Duodenal mucosa (tissue), 2 donors: ENCODE measurements around the gene EMC9.

ENCODE experiments used
- H3K27ac ChIP-seq: one replicate; pipeline ENCODE4 v1.7.0; 2013; ENCODE audit warnings: low read depth, low read length
- H3K27me3 ChIP-seq, 2 donors: one replicate each; pipeline ENCODE4 v1.7.0; 2013; ENCODE audit warnings: low read length in 2 of 2, control low read depth in 1 of 2; ENCODE audit not compliant: insufficient read depth in 2 of 2, control insufficient read depth in 1 of 2
- H3K36me3 ChIP-seq, 2 donors: one replicate each; pipeline ENCODE4 v1.7.0; 2013; ENCODE audit warnings: low read length in 2 of 2, control low read depth in 1 of 2; ENCODE audit not compliant: insufficient read depth in 2 of 2, control insufficient read depth in 1 of 2
- H3K4me1 ChIP-seq, 2 donors: one replicate each; pipeline ENCODE4 v1.7.0; 2013; ENCODE audit warnings: low read length in 2 of 2, control low read depth in 1 of 2; ENCODE audit not compliant: insufficient read depth in 2 of 2, control insufficient read depth in 1 of 2
- H3K4me3 ChIP-seq, 2 donors: one replicate each; pipeline ENCODE4 v1.7.0; 2013; ENCODE audit warnings: low read length in 2 of 2, low read depth in 1 of 2
- H3K9ac ChIP-seq, 2 donors: one replicate each; pipeline ENCODE4 v1.7.0; 2013; ENCODE audit warnings: low read length in 2 of 2, low read depth in 1 of 2
- H3K9me3 ChIP-seq, 2 donors: one replicate each; pipeline ENCODE4 v1.7.0; 2013; ENCODE audit warnings: low read length in 2 of 2, control low read depth in 1 of 2; ENCODE audit not compliant: control insufficient read depth in 1 of 2

EMC9 gene

GRCh38 chr14:24150061-24150460, 8.7 kb upstream of the EMC9 start:
- no peak overlapping the region for H3K27ac ChIP-seq
- H3K9ac ChIP-seq, result peak overlapping the region in 1 of 2 donors; percentile 16
- H3K27me3 ChIP-seq, result no peaks in the 10 kb centered on the region
- H3K4me3 ChIP-seq, result no peak overlapping the region
- H3K4me1 ChIP-seq, result peaks cover 20 to 21% of the 10 kb centered on the region in 2 donors
- no peaks in the 10 kb centered on the region for H3K9me3 ChIP-seq
- peaks cover 30 to 47% of the 10 kb centered on the region in 2 donors for H3K36me3 ChIP-seq

- H3K9me3 ChIP-seq, result no peaks in the 10 kb centered on the region
- H3K27ac ChIP-seq, result no peak overlapping the region
- H3K27me3 ChIP-seq, result no peaks in the 10 kb centered on the region
- peaks cover 31 to 47% of the 10 kb centered on the region in 2 donors for H3K36me3 ChIP-seq
- H3K4me3 ChIP-seq, result no peak overlapping the region
- H3K4me1 ChIP-seq, result peaks cover 26 to 28% of the 10 kb centered on the region in 2 donors
- H3K9ac ChIP-seq, result peak overlapping the region in 1 of 2 donors; percentile 16
Measured at GRCh38 chr14:24149302-24149969, 8.0 kb upstream of the EMC9 start.

GRCh38 chr14:24147761-24148428, 6.5 kb upstream of the EMC9 start:
- no peaks in the 10 kb centered on the region for H3K9me3 ChIP-seq
- H3K4me3 ChIP-seq, result peak overlapping the region; percentile 77 to 100
- peaks cover 41 to 60% of the 10 kb centered on the region in 2 donors for H3K36me3 ChIP-seq
- peak overlapping the region; percentile 84 to 94 for H3K9ac ChIP-seq
- H3K27ac ChIP-seq, result peak overlapping the region; percentile 46
- H3K27me3 ChIP-seq, result no peaks in the 10 kb centered on the region
- peaks cover 41 to 43% of the 10 kb centered on the region in 2 donors for H3K4me1 ChIP-seq

GRCh38 chr14:24146978-24147760, 5.8 kb upstream of the EMC9 start, which contains the start of gene RNF31:
RNF31 (plus strand) TSS chr14:24147498; CDS start chr14:24147699, 201 bp downstream.
- Histone ChIP-seq H3K4me1 (peaks cover 47% of the 10 kb centered on the region in 2 donors), H3K27ac (peak within 1 kb of the TSS; percentile 94), H3K27me3 (no peaks in the 10 kb centered on the region), H3K36me3 (peaks cover 41 to 57% of the 10 kb centered on the region in 2 donors), H3K9ac (peak within 1 kb of the TSS; percentile 94 to 95), H3K9me3 (no peaks in the 10 kb centered on the region), H3K4me3 (peak within 1 kb of the TSS; percentile 77 to 100)

GRCh38 chr14:24146453-24146977, 5.1 kb upstream of the EMC9 start, which contains the start of gene PSME2:
PSME2 (minus strand) TSS chr14:24146610; CDS start chr14:24146581, 29 bp downstream.
- H3K27ac ChIP-seq, result peak within 1 kb of the TSS; percentile 94
- H3K9me3 ChIP-seq, result no peaks in the 10 kb centered on the region
- peak within 1 kb of the TSS; percentile 77 to 100 for H3K4me3 ChIP-seq
- H3K36me3 ChIP-seq, result peaks cover 35 to 51% of the 10 kb centered on the region in 2 donors
- H3K4me1 ChIP-seq, result peaks cover 47 to 50% of the 10 kb centered on the region in 2 donors
- no peaks in the 10 kb centered on the region for H3K27me3 ChIP-seq
- H3K9ac ChIP-seq, result peak within 1 kb of the TSS; percentile 94 to 95

- H3K4me1 ChIP-seq, result peaks cover 47 to 50% of the 10 kb centered on the region in 2 donors
- H3K27ac ChIP-seq, result peak overlapping the region; percentile 94
- H3K9ac ChIP-seq, result peak overlapping the region; percentile 88 to 95
- peaks cover 28 to 44% of the 10 kb centered on the region in 2 donors for H3K36me3 ChIP-seq
- H3K9me3 ChIP-seq, result no peaks in the 10 kb centered on the region
- peak overlapping the region; percentile 77 to 100 for H3K4me3 ChIP-seq
- H3K27me3 ChIP-seq, result no peaks in the 10 kb centered on the region
Measured at GRCh38 chr14:24145690-24146452, 4.5 kb upstream of the EMC9 start.

GRCh38 chr14:24145219-24145618, 3.8 kb upstream of the EMC9 start:
- Histone ChIP-seq H3K9me3 (no peaks in the 10 kb centered on the region), H3K27me3 (no peaks in the 10 kb centered on the region), H3K4me1 (peaks cover 50 to 51% of the 10 kb centered on the region in 2 donors), H3K4me3 (peak overlapping the region; percentile 77 to 100), H3K36me3 (peaks cover 23 to 38% of the 10 kb centered on the region in 2 donors), H3K9ac (peak overlapping the region; percentile 52 to 95), H3K27ac (peak overlapping the region; percentile 94)

GRCh38 chr14:24144451-24144850, 3.1 kb upstream of the EMC9 start:
- no peaks in the 10 kb centered on the region for H3K9me3 ChIP-seq
- H3K4me1 ChIP-seq, result peaks cover 52 to 55% of the 10 kb centered on the region in 2 donors
- no peak overlapping the region for H3K27ac ChIP-seq
- H3K9ac ChIP-seq, result peak overlapping the region; percentile 30 to 52
- H3K4me3 ChIP-seq, result peak overlapping the region; percentile 77 to 100
- no peaks in the 10 kb centered on the region for H3K27me3 ChIP-seq
- H3K36me3 ChIP-seq, result peaks cover 19 to 32% of the 10 kb centered on the region in 2 donors

- Histone ChIP-seq H3K4me3 (peak overlapping the region in 1 of 2 donors; percentile 100), H3K9ac (peak overlapping the region in 1 of 2 donors; percentile 30), H3K36me3 (peaks cover 25 to 36% of the 10 kb centered on the region in 2 donors), H3K4me1 (peaks cover 56 to 60% of the 10 kb centered on the region in 2 donors), H3K9me3 (no peaks in the 10 kb centered on the region), H3K27me3 (no peaks in the 10 kb centered on the region), H3K27ac (no peak overlapping the region)
Measured at GRCh38 chr14:24143511-24143910, 2.1 kb upstream of the EMC9 start.
